GM19023 (cell line): Measurements from ENCODE around the gene IRX3.
"Not testable (repeated sequence)": the region's sequence is repeated elsewhere in the genome, so short reads cannot be mapped to it uniquely, and the experiment has no call there.

Source experiments
- ATAC-seq: cut with Tn5 transposase; IDR thresholded peaks from one replicate; pipeline ENCODE4 v1.9.1; 2021; ENCODE audit warnings: mild to moderate bottlenecking, moderate library complexity; ENCODE audit not compliant: unreplicated experiment

Gene IRX3

DNA sequence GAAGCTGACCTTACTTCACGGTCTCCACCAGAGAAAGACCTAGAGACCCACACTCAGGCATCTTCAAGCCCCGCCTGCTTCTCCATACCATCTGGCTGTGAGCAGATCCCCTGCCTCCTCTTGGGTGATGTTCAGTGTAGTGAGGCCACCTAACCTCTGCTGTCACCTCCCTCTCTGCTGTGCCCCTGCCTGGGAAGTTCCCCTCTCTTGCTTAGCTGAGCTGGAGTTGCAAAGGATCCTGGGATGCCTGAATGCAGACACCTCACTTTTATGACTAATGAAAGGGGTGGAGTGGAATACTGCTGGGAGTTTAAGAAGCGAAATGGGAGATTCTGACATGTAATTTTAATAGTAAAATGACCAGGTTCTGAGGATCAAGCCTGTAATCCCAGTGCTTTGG is 5.8 kb downstream of the IRX3 start:
- ATAC-seq: no peak

DNA sequence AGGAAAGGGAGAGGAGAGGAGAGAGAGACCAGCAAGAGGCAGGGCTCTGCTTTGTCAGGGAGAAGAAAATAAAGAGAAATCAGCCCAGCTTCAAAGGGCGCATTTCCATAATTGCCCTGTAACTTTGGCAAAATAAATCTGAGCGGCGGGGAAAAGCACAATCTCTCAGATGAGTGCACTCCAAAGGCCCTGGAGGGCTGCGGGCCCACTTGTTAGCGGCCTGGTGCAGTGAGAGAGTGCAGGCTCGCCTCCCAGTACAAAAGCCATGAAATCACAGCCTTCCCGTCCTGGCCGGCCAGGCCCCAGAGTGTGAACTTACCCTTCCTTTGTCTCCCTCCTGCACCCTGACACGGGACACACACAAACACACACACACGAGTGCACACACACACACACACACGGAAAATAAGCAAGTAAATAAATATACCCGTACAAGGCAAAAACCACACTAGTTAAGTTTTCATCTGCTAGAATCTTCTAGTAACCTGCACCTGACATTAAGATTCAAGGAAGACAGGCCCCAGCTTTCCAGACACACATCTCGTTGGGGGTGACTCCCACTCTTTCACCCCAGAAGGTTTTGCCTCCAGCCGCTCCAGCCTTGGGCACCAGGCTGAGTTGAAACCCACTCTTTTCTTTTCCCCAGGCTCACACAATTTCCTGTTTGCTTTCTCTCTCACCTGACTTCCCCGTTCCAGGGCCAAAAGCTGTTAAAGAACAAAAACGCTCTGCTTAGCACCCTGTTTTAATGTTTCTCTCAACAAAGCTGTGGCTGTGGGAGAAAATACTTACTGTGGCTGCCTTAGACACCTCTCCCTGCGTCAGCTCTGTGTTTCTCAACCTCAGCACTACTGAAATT is 8.5 kb downstream of the IRX3 start:
- ATAC-seq: no peak

DNA sequence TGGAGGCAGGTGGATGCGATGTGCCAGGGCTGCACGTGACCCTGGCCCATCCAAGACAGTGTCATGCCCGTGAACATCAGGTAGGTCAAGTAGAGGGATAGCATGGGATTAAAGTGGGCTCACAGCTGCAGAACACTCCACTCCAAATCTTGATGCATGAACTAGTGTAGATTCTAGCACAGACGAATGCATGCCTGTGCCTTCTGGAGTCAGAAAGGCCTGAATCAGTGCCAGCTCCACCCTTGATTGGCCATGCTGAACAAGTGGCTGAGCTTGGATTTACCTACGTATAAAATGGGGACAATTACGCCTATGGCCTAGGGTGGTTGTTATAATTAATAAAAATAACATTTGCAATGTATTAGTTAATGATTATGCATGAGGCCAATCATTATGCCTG is 10.6 kb downstream of the IRX3 start:
- no peak for ATAC-seq

DNA sequence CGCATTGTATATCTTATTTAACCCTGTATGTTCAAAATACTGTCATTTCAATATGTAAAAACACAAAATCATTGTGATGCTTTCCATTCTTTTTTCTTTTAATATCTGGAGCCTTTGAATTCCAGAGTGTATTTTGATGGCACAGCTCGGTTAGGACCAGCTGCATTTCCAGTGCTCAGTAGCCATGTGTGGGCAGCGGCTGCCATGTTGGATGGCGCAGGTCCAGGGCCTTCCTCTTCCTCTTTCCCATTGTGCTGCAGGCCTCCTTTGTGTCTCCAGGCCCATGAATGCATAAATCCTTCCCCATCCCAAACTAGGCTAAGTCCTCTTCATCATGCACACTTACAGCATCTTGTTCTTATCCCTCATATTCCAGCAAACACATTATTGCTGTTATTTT is 13.0 kb downstream of the IRX3 start:
- ATAC-seq: no peak

DNA sequence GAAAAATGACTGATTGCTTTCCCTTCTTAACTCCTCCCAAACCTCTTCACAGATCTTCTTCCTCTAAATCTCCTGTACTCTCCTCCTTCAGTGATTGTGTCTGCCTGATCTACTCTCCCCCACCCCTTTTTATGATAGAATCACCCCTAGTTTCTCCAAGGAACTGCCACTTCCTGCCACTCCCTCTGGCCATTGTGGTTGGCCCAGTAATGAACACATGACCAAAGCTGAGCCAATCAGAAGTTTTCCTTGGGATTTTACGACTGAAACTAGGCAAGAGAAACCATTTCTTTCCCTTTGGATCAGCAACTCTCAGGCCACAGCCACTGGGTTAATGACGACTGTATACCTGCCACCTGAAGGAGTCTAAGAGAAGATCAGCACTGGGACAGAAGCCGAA is 15.9 kb downstream of the IRX3 start:
- ATAC-seq: no peak

DNA sequence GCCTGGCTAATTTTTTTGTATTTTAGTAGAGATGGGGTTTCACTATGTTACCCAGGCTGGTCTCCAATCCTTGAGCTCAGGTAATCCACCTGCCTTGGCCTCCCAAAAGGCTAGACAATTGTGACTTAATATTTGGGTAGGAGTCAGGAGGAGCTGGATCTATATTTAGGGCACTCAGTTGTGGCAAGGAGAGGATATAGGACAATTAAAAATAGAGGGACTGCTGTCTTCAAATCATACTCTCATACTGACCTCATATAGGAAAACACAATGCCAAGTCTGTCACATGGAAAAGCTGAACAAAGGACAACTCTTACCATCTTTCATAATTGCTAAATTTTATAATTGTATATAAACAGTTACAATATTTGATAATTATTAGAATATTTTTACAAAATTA is 17.1 kb downstream of the IRX3 start:
- no peak for ATAC-seq

DNA sequence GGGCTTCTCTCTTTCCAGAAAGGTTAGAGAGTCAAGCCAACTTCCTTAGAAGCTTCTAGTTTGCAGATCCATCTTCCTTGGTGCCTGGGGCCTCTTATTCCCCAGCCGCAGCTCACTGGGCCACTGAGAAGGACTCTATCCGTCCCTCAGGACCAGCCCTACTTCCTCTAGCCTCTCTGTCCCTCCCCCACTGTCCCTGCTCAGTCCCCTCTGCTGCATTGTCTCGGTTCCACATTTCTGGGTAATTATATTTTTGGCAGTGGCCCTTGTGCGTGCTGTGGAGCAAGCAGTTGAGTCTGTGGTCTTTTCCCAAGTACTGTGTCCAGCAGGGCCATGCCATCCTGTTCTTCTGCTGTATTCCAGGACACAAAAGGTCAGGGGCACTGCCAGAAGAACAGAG is 17.8 kb downstream of the IRX3 start:
- no peak for ATAC-seq

DNA sequence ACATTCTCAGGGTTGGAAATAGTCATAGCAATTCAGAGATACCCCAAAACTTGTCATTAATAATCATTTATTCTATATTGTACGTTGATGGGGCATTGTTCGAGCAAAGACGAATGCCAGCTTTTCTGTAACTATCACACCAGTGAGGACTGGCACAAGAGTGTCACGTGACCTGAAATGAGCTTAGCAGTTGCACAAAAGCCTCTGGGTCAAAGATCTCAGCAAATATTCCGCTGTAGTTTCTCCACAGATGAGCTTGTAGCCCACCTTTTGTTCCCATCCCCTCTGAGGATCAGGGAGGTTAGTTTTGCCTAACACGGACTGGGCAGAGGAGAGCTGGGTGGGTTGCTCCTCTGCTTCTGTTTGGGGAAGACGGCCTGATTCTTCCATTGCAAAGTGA is 18.2 kb downstream of the IRX3 start:
- no peak for ATAC-seq

DNA sequence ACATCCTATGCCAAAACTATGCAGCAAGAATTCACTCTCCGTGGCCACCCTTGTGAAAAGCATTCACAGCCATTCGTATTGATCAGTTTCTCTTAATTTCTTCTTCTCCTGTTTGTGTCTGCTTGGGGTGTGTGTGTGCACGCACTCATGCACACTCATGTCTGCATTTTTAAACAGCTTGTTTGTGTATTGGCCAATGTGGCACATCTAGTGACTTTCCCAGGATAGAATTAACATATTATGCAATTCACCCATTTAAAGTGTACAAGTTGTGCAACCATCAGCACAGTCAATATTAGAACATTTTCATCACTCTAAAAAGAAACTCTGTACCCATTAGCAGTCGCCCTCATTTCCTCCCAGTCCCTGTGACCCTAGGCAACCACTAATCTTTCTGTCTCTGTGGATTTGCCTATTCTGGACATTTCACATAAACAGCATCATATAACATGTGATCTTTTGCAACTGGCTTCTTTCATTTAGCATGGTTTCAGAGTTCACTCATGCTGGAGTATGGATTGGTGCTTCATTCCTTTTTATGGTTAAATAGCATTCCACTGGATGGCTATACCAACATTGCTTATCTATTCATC is 20.1 kb downstream of the IRX3 start:
- no peak for ATAC-seq

DNA sequence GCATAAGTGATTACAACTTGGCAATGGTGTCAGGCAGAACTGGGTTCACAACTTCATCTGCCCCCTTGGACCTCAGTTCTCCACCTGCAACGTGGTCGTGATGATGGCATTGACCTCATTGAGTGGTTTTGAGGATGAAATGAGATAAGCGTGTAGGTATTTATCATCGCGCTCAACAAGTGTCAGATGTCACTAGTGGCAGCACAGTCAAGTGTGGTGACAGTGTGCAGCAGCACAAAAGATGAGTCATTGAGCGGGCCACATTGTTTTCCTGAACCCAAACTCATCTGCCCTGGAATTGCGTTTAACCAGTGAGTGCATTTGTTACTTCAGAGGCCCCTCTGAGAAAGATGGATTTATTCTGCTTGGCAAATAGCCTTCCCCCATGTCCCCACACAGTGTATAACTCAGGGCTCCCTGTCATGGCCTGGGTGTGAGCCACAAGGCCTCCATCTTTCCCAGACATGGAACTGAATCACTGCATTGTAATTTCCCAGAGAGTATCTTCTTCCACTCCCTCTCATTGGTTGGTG is 20.9 kb downstream of the IRX3 start:
- no peak for ATAC-seq

DNA sequence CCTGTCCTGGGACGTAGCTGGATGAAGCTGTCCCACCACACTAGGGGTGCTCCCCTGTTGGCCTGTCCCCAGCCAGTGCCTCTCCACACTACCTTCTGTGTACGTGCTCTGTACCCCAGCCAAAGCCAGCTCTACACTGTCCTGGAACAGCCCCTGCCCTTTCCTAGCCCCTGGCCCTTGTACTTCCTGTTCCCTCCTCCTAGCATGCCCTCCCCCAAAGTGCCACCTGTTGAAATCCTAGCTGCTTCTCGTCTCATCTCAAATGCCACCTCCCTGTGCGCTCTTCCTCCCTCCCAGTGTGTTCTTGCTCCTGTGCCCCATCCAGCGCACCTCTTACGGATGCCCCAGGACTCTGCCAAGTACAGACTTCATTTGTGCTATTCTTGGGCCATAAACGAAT is 33.5 kb downstream of the IRX3 start:
- ATAC-seq: no peak

DNA sequence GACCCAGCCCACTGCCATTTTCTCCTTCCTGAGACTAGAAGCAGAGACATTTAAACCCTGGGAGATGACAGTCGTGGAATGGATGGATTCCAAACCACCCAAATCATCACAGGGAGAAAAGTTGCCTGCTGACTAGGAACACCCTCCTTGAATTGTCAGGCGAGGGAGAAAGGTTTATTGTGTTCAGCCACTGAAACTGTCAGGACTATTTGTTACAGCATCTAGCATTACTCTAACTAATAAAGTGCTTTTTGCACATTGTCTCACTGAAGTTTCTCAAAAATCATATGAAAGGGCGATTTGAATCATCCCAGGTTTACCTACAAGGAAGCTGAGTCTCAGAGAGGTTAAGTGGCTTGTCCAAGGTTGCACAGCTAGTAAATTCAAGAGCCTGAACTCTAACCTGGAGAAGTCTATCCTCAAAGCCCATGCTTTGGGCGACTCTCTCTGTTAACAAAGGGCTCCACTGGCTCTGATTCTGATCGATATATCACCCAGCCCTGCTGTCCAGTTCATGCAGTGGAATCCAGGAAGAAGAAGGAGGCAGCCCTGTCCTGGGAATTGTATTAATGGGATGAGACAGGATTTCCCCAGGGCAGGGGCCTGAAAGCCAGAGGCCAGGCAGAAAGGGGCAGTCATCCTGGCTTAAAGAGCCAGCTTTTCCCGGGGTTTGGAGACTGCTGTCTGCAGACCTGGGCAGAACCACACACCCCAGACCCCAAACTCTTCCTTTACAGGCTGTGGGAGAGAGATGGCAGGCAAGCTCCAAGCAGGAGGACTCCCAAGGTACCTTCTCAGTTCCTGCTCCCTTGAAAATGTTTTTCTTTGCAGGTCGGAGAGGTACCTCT is 37.5 kb downstream of the IRX3 start:
- ATAC-seq: no peak

DNA sequence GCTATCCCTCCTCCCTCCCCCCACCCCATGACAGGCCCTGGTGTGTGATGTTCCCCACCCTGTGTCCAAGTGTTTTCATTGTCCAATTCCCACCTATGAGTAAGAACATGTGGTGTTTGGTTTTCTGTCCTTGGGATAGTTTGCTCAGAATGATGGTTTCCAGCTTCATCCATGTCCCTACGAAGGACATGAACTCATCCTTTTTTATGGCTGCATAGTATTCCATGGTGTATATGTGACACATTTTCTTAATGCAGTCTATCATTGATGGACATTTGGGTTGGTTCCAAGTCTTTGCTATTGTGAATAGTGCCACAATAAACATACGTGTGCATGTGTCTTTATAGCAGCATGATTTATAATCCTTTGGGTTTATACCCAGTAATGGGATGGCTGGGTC is 38.9 kb downstream of the IRX3 start:
- not testable (repeated sequence) for ATAC-seq

DNA sequence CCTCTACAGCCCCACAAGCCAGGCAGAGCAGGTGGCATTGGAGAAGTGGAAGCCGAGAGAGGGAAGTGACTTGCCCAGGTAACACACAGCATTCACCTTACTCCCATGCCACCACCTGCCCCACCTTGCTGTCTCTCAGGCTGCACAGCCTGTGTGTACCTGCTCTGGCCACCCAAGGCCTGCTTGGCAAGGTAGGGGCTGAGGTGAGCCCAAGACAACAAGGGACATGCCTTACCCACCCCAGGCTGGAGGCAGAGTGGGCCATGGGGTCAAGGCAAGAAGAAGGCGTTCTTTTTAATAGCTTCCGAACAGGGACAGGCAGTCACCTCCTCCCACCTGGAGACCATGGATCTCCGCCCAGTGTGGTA is 40.1 kb downstream of the IRX3 start:
- no peak for ATAC-seq

DNA sequence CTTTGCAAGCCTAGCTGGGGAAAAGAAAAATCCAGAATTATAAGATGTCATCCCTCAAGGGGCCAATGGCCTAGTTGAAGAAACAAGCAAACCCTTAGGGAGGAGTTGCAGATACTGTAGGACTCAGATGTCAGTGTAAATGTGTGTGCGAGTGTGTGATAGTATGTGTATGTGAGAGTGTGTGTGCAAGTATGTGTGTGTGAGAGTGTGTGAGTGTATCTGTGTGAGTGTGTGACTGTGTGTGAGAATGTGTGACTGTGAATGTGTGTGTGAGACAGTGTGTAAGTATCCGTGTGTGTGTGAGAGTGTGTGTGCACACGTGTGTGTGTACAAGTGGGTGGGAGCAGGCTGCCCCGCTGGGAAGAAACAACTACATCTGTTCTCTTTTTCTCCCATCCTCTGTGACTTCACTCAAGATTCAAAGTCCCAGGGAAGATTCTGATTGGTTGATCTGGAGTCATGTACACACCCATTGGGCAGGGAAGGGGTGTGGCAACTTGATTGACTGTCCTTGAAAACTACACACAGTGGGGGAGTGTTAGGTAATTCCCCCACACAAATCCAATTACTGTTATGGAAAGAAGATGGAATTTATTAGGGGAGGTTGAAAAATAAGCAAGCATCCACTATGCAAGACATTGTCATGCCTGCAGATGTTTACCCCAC is 40.7 kb downstream of the IRX3 start:
- ATAC-seq: no peak

DNA sequence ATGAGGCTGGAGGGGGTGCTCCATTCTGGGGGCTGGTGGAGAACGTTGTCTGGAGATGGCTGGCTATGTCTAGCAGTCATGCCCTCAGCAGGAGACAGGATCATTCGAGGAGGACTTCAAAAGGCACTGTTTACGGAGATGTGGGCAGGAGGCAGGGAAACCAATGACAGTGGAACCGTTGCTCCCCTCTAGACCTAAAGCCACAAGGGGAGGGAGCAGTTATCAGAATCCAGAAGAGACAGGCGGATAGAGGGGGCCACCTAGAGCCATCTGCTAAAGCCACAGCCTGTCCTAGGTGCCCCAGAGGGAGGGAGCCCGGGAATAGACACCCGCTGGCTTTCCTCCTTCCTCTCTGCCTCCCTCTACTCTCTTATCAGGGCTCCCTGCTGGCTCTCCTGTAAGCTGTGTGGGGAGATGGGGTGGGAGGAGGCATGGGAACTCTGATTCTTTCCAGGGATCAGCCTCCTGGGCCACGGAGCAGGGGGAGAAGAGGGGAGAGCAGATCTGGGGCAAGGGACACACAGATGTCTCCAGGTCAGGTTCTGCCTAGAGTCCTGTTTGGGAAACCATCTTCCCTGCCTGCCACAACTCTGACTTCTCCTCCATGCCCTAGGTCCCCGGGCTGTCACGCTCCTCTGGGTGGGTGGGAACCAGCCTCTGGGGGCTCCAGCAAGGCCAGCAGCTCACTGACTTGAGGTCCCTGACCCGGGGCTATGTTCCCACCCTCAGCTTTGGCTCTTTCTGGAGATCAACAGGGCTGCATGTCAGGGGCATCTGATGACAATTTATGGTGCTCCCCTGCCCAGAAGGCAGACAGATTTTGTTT is 42.3 kb downstream of the IRX3 start:
- no peak for ATAC-seq

DNA sequence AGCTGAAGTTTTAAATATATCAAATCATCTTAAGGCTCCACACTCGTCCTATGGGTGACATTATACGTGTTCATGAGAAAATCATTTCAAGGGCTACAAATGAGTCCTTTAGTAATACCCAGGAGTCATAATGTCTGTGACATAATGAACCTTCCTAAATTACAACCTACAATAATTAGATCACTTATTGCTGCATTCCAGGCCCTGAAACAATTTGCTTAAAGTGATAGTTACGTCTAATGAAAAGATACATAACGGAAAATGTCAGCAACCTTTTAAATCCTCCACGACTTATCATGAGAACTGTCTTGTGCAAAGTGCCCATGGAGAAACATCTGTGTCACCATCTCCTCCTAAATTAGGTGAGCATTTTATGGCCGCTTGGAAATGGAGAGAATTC is 43.4 kb downstream of the IRX3 start:
- ATAC-seq: no peak

DNA sequence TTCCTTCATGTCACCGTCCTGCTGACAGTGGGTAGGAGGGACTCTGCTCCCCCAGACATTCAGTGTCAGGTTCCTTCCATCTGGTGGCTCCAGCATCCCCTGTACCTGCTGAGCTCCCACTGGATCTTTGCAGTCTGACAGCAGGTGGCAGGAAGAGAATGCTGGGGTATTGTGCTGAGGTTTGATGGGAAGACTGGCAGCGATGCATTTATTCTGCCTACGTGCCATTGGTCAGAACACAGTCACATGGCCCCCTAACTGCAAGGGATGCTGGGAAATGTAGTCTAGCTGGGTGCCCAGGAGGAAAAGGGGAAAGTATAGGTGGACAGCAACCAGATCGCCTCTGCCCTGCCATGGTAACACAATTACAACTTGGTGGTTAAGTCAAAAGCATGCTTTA is 44.4 kb downstream of the IRX3 start:
- no peak for ATAC-seq

DNA sequence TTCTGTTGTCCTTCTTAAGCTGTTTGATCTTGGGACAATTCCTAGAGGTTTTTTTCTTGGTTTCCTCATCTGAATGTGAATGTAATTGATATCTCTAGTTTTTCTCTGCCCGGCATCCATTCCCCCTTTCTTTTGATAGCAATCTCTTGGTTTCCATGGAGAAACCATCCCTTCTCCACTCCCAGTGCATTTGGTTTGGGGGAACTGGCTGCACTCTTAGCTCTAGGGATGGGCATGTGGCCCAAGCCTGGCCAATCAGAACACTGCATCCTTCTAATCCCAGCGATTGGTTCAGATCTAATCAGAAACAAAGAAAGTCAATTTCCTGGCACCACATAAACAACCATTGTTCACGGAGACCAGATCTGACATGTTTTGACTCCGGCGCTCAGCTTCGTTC is 45.1 kb downstream of the IRX3 start:
- no peak for ATAC-seq
